ENCODE results near the gene FAM9B. TPM values are rescaled to one million over a fixed set of nuclear protein-coding genes. Genes with fewer than 3 reads are reported as not detected.
"Not testable (repeated sequence)": the region's sequence is repeated elsewhere in the genome, so short reads cannot be mapped to it uniquely, and the experiment has no call there.

The FAM9B gene
- not detected for total RNA-seq

GRCh38 chrX:9033989-9034388 lies at the start of gene FAM9B:
Gene FAM9B, minus strand, starts transcription at chrX:9034127. Its CDS starts 1,141 bp downstream, at chrX:9032986.
- DNase-seq (ENCODE audit: low read depth in 2 of 3, low spot score in 2 of 3): no peak

- no peak for DNase-seq (ENCODE audit: low read depth in 2 of 3, low spot score in 2 of 3)
Measured at GRCh38 chrX:9081271-9081670, 47.3 kb upstream of the FAM9B start.

- DNase-seq (ENCODE audit: low read depth in 2 of 3, low spot score in 2 of 3): peak in 2 of 3 donors; percentile 2 to 44
Measured at GRCh38 chrX:9074326-9074725, 40.4 kb upstream of the FAM9B start.

GRCh38 chrX:9072281-9072680 lies 38.4 kb upstream of the FAM9B start:
- no peak for DNase-seq (ENCODE audit: low read depth in 2 of 3, low spot score in 2 of 3)

- DNase-seq (ENCODE audit: low read depth in 2 of 3, low spot score in 2 of 3): no peak
Measured at GRCh38 chrX:9071031-9071650, 37.2 kb upstream of the FAM9B start.

- DNase-seq (ENCODE audit: low read depth in 2 of 3, low spot score in 2 of 3): no peak
Measured at GRCh38 chrX:9069573-9069972, 35.6 kb upstream of the FAM9B start.

- DNase-seq (ENCODE audit: low read depth in 2 of 3, low spot score in 2 of 3): no peak
Measured at GRCh38 chrX:9064694-9065093, 30.8 kb upstream of the FAM9B start.

- DNase-seq (ENCODE audit: low read depth in 2 of 3, low spot score in 2 of 3): no peak
Measured at GRCh38 chrX:9062641-9063040, 28.7 kb upstream of the FAM9B start.

GRCh38 chrX:9055354-9055753 lies 21.4 kb upstream of the FAM9B start:
- peak in 2 of 3 donors; percentile 8 to 54 for DNase-seq (ENCODE audit: low read depth in 2 of 3, low spot score in 2 of 3)

- no peak for DNase-seq (ENCODE audit: low read depth in 2 of 3, low spot score in 2 of 3)
Measured at GRCh38 chrX:9052081-9052480, 18.2 kb upstream of the FAM9B start.

GRCh38 chrX:9050331-9050730 lies 16.4 kb upstream of the FAM9B start:
- DNase-seq (ENCODE audit: low read depth in 2 of 3, low spot score in 2 of 3): no peak

- no peak for DNase-seq (ENCODE audit: low read depth in 2 of 3, low spot score in 2 of 3)
Measured at GRCh38 chrX:9048801-9049200, 14.9 kb upstream of the FAM9B start.

- DNase-seq (ENCODE audit: low read depth in 2 of 3, low spot score in 2 of 3): no peak
Measured at GRCh38 chrX:9038244-9038643, 4.3 kb upstream of the FAM9B start.

GRCh38 chrX:9037296-9037695 lies 3.4 kb upstream of the FAM9B start:
- peak in 1 of 3 donors; percentile 1 for DNase-seq (ENCODE audit: low read depth in 2 of 3, low spot score in 2 of 3)

GRCh38 chrX:9033586-9033985 lies 341 bp downstream of the FAM9B start:
- DNase-seq (ENCODE audit: low read depth in 2 of 3, low spot score in 2 of 3): no peak

- no peak for DNase-seq (ENCODE audit: low read depth in 2 of 3, low spot score in 2 of 3)
Measured at GRCh38 chrX:9033179-9033578, 748 bp downstream of the FAM9B start.

- no peak for DNase-seq (ENCODE audit: low read depth in 2 of 3, low spot score in 2 of 3)
Measured at GRCh38 chrX:9023293-9023692, 10.6 kb downstream of the FAM9B start.

GRCh38 chrX:9019151-9019550 lies 14.8 kb downstream of the FAM9B start:
- DNase-seq (ENCODE audit: low read depth in 2 of 3, low spot score in 2 of 3): no peak

- not testable (repeated sequence) for DNase-seq (ENCODE audit: low read depth in 2 of 3, low spot score in 2 of 3)
Measured at GRCh38 chrX:9018332-9018731, 15.6 kb downstream of the FAM9B start.

GRCh38 chrX:9003041-9003440 lies 30.9 kb downstream of the FAM9B start:
- no peak for DNase-seq (ENCODE audit: low read depth in 2 of 3, low spot score in 2 of 3)

- no peak for DNase-seq (ENCODE audit: low read depth in 2 of 3, low spot score in 2 of 3)
Measured at GRCh38 chrX:8988446-8988845, 45.5 kb downstream of the FAM9B start.

GRCh38 chrX:8987672-8988250 lies 46.2 kb downstream of the FAM9B start:
- peak in 1 of 3 donors; percentile 17 for DNase-seq (ENCODE audit: low read depth in 2 of 3, low spot score in 2 of 3)

GRCh38 chrX:8984231-8984630 lies 49.7 kb downstream of the FAM9B start:
- no peak for DNase-seq (ENCODE audit: low read depth in 2 of 3, low spot score in 2 of 3)
